Right ventricle myocardium inferior (tissue), 1 donor: ENCODE measurements around the gene LYG2. TPM values are rescaled to one million over a fixed set of nuclear protein-coding genes. Genes with fewer than 3 reads are reported as not detected.
"Not testable (repeated sequence)": the region's sequence is repeated elsewhere in the genome, so short reads cannot be mapped to it uniquely, and the experiment has no call there.

Experiments used
- ATAC-seq: fragments of 200-7000 bp; cut with Tn5 transposase; one replicate; pipeline ENCODE4 v1.9.1; 2020; ENCODE audit warnings: mild to moderate bottlenecking, moderate library complexity
- DNase-seq: peaks from one replicate; pipeline ENCODE4 v3.0.0; 2021; ENCODE audit errors: missing footprints
- intact Hi-C: fragments of 100-400 bp; cut with DNase I; formaldehyde crosslinking; loops from one replicate; pipeline ENCODE4 v1.11.0; 2022
- long read RNA-seq: library from polyadenylated mRNA; unstranded; transcript quantifications from one replicate; pipeline ENCODE4 v2.0.0, GENCODE V29; 2021
- total RNA-seq: library from RNA; stranded (reverse); fragmentation: NEBNext Ultra II Directional; extraction: Animal tissue kit (Norgen Biotek cat#: 25700); gene quantifications from one replicate; pipeline ENCODE4 v1.2.1, GENCODE V29; 2021
- donor health status: DM: no; HTN: yes; CAD: no; lungs with severe emphysema.

LYG2 gene
- total RNA-seq: not detected
- long read RNA-seq: 0 reads

- no peak for ATAC-seq
- intact Hi-C loops: no loop called here
These were observed at the start of gene LYG2 for GRCh38 chr2:99255491-99256318. TSS of gene LYG2 (minus strand) at chr2:99255666. CDS start at chr2:99254260, 1,406 bp downstream.

GRCh38 chr2:99301097-99301496, 45.6 kb upstream of the LYG2 start, which contains the start of gene LYG1:
TSS of gene LYG1 (minus strand) at chr2:99301197. CDS start at chr2:99295670, 5,527 bp downstream.
- DNase-seq, ATAC-seq, intact Hi-C loops: not testable (repeated sequence)

More at GRCh38 chr2:99255491-99256318, at the start of gene LYG2:
- no peak for DNase-seq

GRCh38 chr2:99299580-99299979, 44.1 kb upstream of the LYG2 start:
- intact Hi-C loops: no loop called here
- DNase-seq: no peak
- ATAC-seq: no peak

GRCh38 chr2:99297994-99298393, 42.5 kb upstream of the LYG2 start:
- DNase-seq (no peak), ATAC-seq (no peak)
- intact Hi-C loops: no loop called here

GRCh38 chr2:99285526-99285925, 30.1 kb upstream of the LYG2 start:
- intact Hi-C loops: no loop called here
- ATAC-seq (no peak), DNase-seq (no peak)

- ATAC-seq (no peak), DNase-seq (no peak)
- intact Hi-C loops: no loop called here
These were observed 24.7 kb upstream of the LYG2 start for GRCh38 chr2:99279969-99280695.

GRCh38 chr2:99278793-99279291, 23.4 kb upstream of the LYG2 start:
- DNase-seq (no peak), ATAC-seq (no peak)
- intact Hi-C loops: no loop called here

- ATAC-seq, DNase-seq, intact Hi-C loops: not testable (repeated sequence)
These were observed 22.8 kb upstream of the LYG2 start for GRCh38 chr2:99278195-99278765.

GRCh38 chr2:99275882-99276281, 20.4 kb upstream of the LYG2 start:
- intact Hi-C loops: no loop called here
- ATAC-seq (no peak), DNase-seq (no peak)

GRCh38 chr2:99261242-99261641, 5.8 kb upstream of the LYG2 start:
- intact Hi-C loops: no loop called here
- DNase-seq: no peak
- no peak for ATAC-seq

GRCh38 chr2:99260184-99260583, 4.7 kb upstream of the LYG2 start:
- no peak for ATAC-seq
- DNase-seq: no peak
- intact Hi-C loops: no loop called here

- intact Hi-C loops: no loop called here
- ATAC-seq: no peak
- no peak for DNase-seq
These were observed 4.0 kb upstream of the LYG2 start for GRCh38 chr2:99259465-99259864.

GRCh38 chr2:99256677-99257076, 1.2 kb upstream of the LYG2 start:
- ATAC-seq (no peak), DNase-seq (no peak)
- intact Hi-C loops: no loop called here

- ATAC-seq (no peak), DNase-seq (no peak)
- intact Hi-C loops: no loop called here
These were observed 5.5 kb downstream of the LYG2 start for GRCh38 chr2:99249951-99250350.

GRCh38 chr2:99242151-99242550, 13.3 kb downstream of the LYG2 start:
- ATAC-seq (no peak), DNase-seq (no peak)
- intact Hi-C loops: no loop called here

GRCh38 chr2:99240431-99240830, 15.0 kb downstream of the LYG2 start:
- no peak for ATAC-seq
- intact Hi-C loops: no loop called here
- no peak for DNase-seq

GRCh38 chr2:99238599-99238998, 16.9 kb downstream of the LYG2 start:
- intact Hi-C loops: no loop called here
- DNase-seq: no peak
- peak; percentile 79 for ATAC-seq

- DNase-seq, intact Hi-C loops, ATAC-seq: not testable (repeated sequence)
These were observed 22.3 kb downstream of the LYG2 start for GRCh38 chr2:99233177-99233576.

- no peak for ATAC-seq
- intact Hi-C loops: no loop called here
- no peak for DNase-seq
These were observed 37.5 kb downstream of the LYG2 start for GRCh38 chr2:99217929-99218501.
